Ureter (tissue), 1 donor: ENCODE results near the gene SNX30. TPM values are rescaled to one million over a fixed set of nuclear protein-coding genes. Genes with fewer than 3 reads are reported as not detected.

Experiments
- DNase-seq: peaks from one replicate; pipeline ENCODE4 v3.0.0-alpha.2; 2020; ENCODE audit warnings: low spot score
- total RNA-seq: library from RNA; stranded (reverse); gene quantifications from one replicate; pipeline ENCODE4 v1.2.4, GENCODE V29; 2023
- donor health status: DM: yes; HTN: yes; CAD: no.

SNX30 gene
- total RNA-seq, 1 donor from 2014 or later, result 13.1 TPM

- no peak for DNase-seq
These were observed 72.1 kb downstream of the SNX30 start for GRCh38 chr9:112822618-112823017.

DNA sequence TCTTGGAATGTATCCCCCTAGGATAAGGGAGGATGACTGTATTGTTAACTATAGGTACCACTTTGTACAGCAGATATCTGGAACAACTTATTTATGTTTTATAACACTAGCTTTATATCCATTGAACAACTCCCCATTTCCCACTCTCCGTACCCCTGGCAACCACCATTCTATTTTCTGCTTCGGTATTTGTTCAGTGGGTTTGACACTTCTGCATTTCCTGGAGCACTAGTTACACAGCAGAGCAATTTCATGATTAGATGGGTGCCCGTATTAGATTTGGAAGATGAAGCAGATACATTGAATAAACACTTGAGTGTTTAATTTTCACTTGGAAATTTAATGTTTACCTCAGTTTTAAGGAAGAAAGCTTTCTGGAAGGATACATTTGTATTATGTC lies 72.7 kb downstream of the SNX30 start:
- DNase-seq, result no peak

DNA sequence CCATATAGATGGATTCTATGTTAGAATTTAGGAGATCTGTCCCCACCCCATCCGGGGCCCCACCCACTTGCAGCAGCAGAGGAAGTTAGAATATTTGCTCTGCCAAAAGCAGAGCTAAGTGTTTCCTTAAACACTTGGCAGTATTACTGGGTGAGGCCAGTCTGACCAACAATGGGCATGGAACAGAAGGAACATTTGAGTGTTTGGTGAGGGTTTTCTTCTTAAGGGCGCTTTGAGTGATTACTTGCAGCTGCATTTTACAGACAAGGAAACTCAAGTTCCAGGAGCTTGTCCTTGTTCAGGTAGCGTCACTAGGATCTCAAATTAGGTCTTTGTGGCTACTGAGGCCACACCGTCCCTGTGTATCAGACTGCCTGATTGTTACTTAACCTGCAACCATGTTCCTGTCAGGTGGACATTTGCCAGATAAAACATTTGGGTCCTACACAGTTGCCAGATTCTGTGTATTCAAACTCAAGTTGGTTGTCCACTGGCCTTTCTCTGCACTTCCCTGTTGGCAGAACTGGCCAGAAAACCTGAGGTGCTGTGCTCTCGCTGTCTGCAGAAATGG lies 80.8 kb downstream of the SNX30 start:
- peak; percentile 70 for DNase-seq

GRCh38 chr9:112831969-112832368 lies 81.4 kb downstream of the SNX30 start:
- no peak for DNase-seq

DNA sequence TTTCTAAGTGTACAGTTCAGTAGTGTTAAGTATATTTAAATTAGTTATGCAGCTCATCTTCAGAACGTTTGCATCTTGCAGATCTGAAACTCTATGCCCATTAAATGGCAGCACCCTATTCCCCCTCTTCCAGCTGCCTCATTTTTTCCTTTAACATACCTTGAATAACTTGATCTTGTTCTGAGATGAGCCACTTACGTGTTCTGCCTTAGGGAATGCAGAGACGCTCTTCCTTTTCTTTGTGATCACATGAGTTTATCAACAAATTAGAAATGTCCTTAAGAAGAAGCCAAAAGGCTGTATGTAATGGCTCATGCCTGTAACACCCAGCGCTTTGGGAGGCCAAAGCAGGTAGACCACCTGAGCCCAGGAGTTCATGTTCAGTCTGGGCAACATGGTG lies 82.5 kb downstream of the SNX30 start:
- DNase-seq, result no peak

DNA sequence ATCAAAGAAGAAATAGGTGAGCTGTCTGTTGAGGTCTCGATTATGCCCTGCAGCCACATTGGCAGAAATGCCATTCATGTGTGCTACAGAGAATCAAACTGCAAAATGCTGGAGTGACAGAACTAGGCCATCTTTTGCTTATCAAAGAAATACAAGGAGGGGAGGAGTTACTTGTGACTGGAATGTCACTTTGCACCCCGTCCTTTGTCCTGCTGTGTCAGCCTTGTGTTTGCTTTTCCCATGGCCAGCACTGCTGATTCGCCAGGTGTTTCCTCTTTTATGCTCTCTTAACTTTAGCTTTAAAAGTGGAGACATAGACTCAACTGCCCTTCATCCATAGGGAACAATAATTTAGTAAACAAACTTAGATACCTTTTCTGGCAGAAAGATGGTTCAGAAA lies 85.8 kb downstream of the SNX30 start:
- no peak for DNase-seq

GRCh38 chr9:112838342-112838741 lies 87.8 kb downstream of the SNX30 start:
- no peak for DNase-seq

DNA sequence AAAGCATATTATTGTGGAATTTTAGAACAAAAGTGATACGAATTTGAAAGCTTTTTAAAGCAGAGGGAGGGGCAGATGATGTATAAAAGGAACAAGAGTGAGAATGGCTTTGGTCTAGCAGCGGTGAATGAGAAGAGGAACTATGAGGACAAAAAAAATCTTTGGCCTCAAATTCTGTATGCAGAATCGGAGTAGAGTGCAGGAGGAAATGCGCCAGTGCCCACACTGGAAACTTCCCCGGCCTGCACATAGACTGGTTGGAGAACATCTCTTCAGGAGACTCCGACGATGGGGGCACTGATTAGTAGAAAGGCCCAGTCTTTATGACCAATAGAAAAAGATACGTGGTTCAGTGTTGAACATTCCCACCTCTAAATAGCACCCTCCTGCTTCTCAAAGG lies 88.8 kb downstream of the SNX30 start:
- DNase-seq, result no peak

- DNase-seq, result no peak
These were observed 90.7 kb downstream of the SNX30 start for GRCh38 chr9:112841261-112841660.

- no peak for DNase-seq
These were observed 92.0 kb downstream of the SNX30 start for GRCh38 chr9:112842555-112842954.

- DNase-seq, result peak; percentile 85
These were observed 94.4 kb downstream of the SNX30 start for GRCh38 chr9:112844771-112845542.

GRCh38 chr9:112846528-112847488 lies 96.2 kb downstream of the SNX30 start:
- DNase-seq, result no peak

GRCh38 chr9:112848316-112849151 lies 98.0 kb downstream of the SNX30 start:
- DNase-seq, result no peak

GRCh38 chr9:112849363-112849922 lies 98.9 kb downstream of the SNX30 start:
- DNase-seq, result no peak

DNA sequence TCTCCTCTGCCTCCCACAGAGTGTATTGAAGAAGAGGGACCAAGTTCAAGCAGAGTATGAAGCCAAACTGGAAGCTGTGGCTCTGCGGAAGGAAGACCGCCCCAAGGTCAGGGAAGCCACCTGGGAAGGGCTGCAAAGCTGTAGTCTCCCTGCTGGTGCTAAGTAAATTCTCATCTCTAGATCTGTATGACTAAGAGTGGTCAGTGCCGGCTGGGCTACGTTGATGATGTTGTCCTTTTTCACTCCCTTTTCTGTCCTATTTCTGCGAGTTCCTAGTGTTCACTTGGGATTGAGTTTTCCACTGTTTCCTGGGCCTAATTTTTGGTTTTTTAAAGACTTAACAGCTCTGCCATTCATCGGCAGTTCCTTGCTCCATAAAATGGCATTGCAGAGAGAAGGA lies 100.3 kb downstream of the SNX30 start:
- no peak for DNase-seq

DNA sequence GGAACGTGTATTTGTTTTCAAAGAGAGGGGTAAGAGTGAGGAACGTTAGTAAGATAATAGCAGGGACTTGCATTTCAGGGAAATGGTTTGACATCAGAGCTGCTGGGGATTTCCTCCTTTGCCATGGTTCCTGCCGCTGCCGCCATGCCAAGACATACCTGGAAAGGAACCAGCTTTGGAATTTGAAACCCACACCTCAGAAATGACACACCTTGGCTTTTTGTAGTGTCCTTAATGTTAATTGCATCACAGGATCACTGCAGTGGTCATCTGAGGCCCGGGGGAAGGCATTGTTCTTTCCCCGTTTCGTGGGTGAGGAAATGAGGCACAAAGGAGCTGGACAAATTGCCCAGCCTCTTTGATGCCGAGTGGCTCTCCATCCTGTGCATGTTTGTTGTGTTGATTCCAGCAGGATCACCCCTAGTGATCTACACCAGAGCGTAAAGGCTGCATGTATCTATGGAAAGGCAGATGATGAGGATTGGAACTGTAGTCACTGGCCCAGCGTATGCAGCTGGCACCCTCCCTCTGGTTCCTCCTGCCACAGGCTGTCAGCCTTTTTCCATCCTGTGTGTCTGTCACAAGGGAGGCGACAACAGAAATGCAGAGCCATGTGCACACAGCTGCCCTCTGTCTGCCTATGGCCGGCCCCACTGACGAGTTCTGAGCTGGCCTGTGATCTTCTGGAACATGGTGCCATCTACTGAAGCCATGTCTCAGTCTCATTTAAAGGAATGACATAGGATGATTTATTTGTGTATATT lies 102.4 kb downstream of the SNX30 start:
- no peak for DNase-seq

DNA sequence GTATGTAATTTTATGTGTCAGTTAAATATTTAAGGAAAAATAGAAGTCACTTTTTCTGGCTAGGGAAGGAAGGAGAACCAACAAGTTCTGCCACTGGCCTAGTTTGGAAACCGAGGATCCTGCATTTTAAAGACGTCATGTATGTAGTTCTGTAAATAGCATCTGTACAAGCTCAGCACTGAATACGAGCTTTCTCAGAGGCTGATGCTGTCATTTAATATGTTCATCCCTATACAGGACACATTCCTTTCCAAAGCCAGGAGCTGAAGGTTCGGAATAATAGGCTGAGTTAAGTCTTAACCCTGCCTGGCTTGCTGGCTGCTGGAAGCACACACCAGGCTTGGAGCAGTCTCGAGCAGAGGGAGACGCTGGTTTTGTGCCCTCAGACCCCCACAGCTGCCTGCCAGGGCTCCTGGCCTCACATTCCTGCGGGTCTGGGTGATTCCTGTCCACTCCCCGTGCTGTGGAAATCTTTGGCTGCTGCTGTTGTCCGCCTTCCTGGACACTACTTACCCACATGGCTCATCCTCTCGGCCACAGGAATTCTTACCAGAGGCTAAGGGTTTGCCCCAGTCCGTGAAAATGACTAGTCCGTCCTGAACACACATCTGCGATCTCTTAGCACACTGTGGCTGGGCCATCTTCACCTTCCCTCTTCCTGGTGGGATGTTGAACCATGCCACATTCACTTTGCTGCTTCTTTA lies 103.5 kb downstream of the SNX30 start:
- DNase-seq, result no peak

DNA sequence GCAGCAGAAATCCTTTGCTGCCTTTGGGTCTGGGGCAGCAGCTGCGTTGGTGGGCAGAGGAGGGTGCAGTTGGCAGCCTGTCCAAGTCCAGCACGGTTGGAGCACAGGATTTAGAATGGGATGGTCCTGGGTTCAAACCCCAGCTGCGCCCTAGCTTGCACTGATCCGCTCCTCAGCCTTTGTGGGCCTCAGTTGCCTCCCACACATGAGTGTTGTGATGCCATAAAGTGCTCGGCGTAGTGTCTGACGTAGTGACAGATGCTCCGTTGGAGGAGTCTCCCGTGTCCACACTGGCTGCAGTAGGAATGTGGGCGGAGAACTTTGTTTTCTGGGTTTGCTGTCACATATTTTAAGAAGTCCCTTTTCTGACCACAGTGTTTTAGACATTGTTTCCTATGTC lies 104.1 kb downstream of the SNX30 start:
- DNase-seq, result no peak

DNA sequence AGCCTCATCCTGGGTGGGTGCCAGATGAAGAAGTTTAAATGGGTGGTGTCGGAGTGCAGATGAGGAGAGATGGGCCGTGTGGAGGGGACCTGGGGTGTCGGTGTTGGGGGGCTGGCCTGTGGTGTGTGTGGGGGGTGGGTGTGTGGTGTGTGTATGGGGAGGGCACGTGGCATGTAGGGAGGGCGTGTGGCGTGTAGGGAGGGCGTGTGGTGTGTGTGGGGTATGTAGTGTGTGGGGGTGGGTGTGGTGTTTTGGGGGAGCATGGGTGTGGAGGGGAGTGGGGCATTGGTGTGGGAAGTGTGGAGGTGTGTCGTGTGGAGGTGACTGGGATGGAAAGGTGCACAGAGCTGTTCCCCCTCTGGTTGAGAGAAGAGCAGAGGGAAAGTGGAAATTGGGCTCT lies 105.6 kb downstream of the SNX30 start:
- no peak for DNase-seq

- DNase-seq, result no peak
These were observed 106.3 kb downstream of the SNX30 start for GRCh38 chr9:112856843-112857242.
